ENCODE measurements around the gene SLC22A31.
A peak's percentile ranks its signal among the peaks of the same experiment; 100 is the strongest.

SLC22A31 gene

GRCh38 chr16:89172528-89173173, 27.7 kb downstream of the SLC22A31 start:
- in situ Hi-C loops (cut with HindIII; ENCODE audit: low sequenced_read_pairs), result no loop called here
- H3K4me3 ChIP-seq (ENCODE audit: low read depth, low read length), result no peak overlapping the region
- no peak for TF ChIP-seq CTCF (IDR thresholded peaks at IDR 0.05; ENCODE audit: low read depth, low read length, missing control alignments)
- DNase-seq (ENCODE audit: low read depth), result no peak

GRCh38 chr16:89172171-89172527, 28.2 kb downstream of the SLC22A31 start:
- no peak for DNase-seq (ENCODE audit: low read depth)
- in situ Hi-C loops (cut with HindIII; ENCODE audit: low sequenced_read_pairs), result no loop called here
- peak overlapping the region; percentile 21 for H3K4me3 ChIP-seq (ENCODE audit: low read depth, low read length)
- TF ChIP-seq CTCF (IDR thresholded peaks at IDR 0.05; ENCODE audit: low read depth, low read length, missing control alignments), result no peak

- peak within 1 kb of the TSS; percentile 21 for H3K4me3 ChIP-seq (ENCODE audit: low read depth, low read length)
- TF ChIP-seq CTCF (IDR thresholded peaks at IDR 0.05; ENCODE audit: low read depth, low read length, missing control alignments), result no peak
- in situ Hi-C loops (cut with HindIII; ENCODE audit: low sequenced_read_pairs), result no loop called here
- DNase-seq (ENCODE audit: low read depth), result peak; percentile 47
Measured at GRCh38 chr16:89171216-89172170, 28.8 kb downstream of the SLC22A31 start, which contains the start of gene CDH15. Gene CDH15, plus strand, starts transcription at chr16:89171748. Its CDS starts 84 bp downstream, at chr16:89171832.

GRCh38 chr16:89170346-89171215, 29.8 kb downstream of the SLC22A31 start:
- peak overlapping the region; percentile 15 for H3K4me3 ChIP-seq (ENCODE audit: low read depth, low read length)
- no peak for DNase-seq (ENCODE audit: low read depth)
- in situ Hi-C loops (cut with HindIII; ENCODE audit: low sequenced_read_pairs), result no loop called here
- TF ChIP-seq CTCF (IDR thresholded peaks at IDR 0.05; ENCODE audit: low read depth, low read length, missing control alignments), result no peak

GRCh38 chr16:89169778-89170177, 30.6 kb downstream of the SLC22A31 start:
- DNase-seq (ENCODE audit: low read depth), result no peak
- H3K4me3 ChIP-seq (ENCODE audit: low read depth, low read length), result no peak overlapping the region
- TF ChIP-seq CTCF (IDR thresholded peaks at IDR 0.05; ENCODE audit: low read depth, low read length, missing control alignments), result no peak
- in situ Hi-C loops (cut with HindIII; ENCODE audit: low sequenced_read_pairs), result no loop called here

Data from astrocyte of the cerebellum (primary cell).